HepG2 (cell line): ENCODE results near the gene ITM2B. TPM values are rescaled to one million over a fixed set of nuclear protein-coding genes. Genes with fewer than 3 reads are reported as not detected.

Source experiments
- ATAC-seq: fragments of 200-7000 bp; cut with Tn5 transposase; 3 replicates; pipeline ENCODE4 v1.9.1; 2020; ENCODE audit warnings: mild to moderate bottlenecking, moderate library complexity
- BruUV-seq: library from RNA; stranded (reverse); fragments of 400-500 nt; replicated peaks from 2 replicates; lab custom pipeline; 2021; lab: Mats Ljungman, UMichigan
- CTCF ChIA-PET: fragments of 300-600 bp; formaldehyde crosslinking; extraction: SDS; loops from one replicate; lab custom pipeline; 2021; ENCODE audit warnings: low total read pairs, inconsistent platforms, low intra/inter-chr PET ratio; lab: Yijun Ruan, JAX
- POLR2A ChIA-PET: fragments of 350-600 bp; sonication (Branson Sonifier 250); formaldehyde crosslinking; loops from one replicate; lab custom pipeline; 2020; ENCODE audit warnings: antibody characterized with exemption, inconsistent platforms; lab: Yijun Ruan, JAX
- DNase-seq: peaks from one replicate; pipeline ENCODE4 v3.0.0-alpha.2; 2015; ENCODE audit warnings: low spot score
- FAIRE-seq: peaks from 3 replicates; lab custom pipeline; 2011; peaks lifted over from hg19 to GRCh38; lab: Jason Lieb, UNC
- H2AFZ ChIP-seq: one replicate; pipeline ENCODE4 v1.6.1; 2011; ENCODE audit warnings: low read length, inconsistent platforms
- H3K27ac ChIP-seq: fragments of 300-600 bp; 3 replicates; pipeline ENCODE4 v1.8.0; 2011; ENCODE audit warnings: mixed run types, mild to moderate bottlenecking, mixed read lengths, low read length, inconsistent platforms; ENCODE audit not compliant: insufficient read depth; ENCODE audit errors: extremely low read length
- H3K27me3 ChIP-seq, 2 experiments: fragments of 200-600 bp in 1 of 2; 2 replicates in 1 of 2; 3 replicates in 1 of 2; pipeline versions ENCODE4 v1.6.0 to v1.8.0; 2011; ENCODE audit warnings: low read length in 2 of 2, mild to moderate bottlenecking in 2 of 2, moderate library complexity in 2 of 2, inconsistent platforms in 1 of 2; ENCODE audit not compliant: insufficient read depth in 2 of 2, control insufficient read depth in 1 of 2
- H3K36me3 ChIP-seq, 2 experiments: fragments of 200-600 bp in 1 of 2; replicated peaks in 1 of 2; 2 replicates in 1 of 2; 3 replicates in 1 of 2; pipeline versions ENCODE4 v1.5.1 to v1.8.0; 2011; ENCODE audit warnings: low read length in 2 of 2, inconsistent platforms in 1 of 2; ENCODE audit not compliant: insufficient read depth in 2 of 2, control insufficient read depth in 1 of 2
- H3K4me1 ChIP-seq: 2 replicates; pipeline ENCODE4 v1.5.1; 2012; ENCODE audit warnings: low read length, inconsistent platforms; ENCODE audit not compliant: insufficient read depth
- H3K4me2 ChIP-seq: 2 replicates; pipeline ENCODE4 v1.6.0; 2011; ENCODE audit warnings: low read depth, low read length, inconsistent platforms
- H3K4me3 ChIP-seq, 3 experiments: fragments of 200-600 bp in 1 of 3; sonication (generic), shearing (Covaris generic) in 1 of 3; replicated peaks in 1 of 3; 2 replicates each; pipeline ENCODE4 v1.5.1; 2011 to 2016; ENCODE audit warnings: low read length in 3 of 3, inconsistent platforms in 2 of 3, low read depth in 2 of 3, mild to moderate bottlenecking in 2 of 3, control low read depth in 1 of 3, mixed read lengths in 1 of 3; ENCODE audit not compliant: insufficient read depth in 1 of 3
- H3K79me2 ChIP-seq: one replicate; pipeline ENCODE4 v1.6.1; 2011; ENCODE audit warnings: low read length, inconsistent platforms; ENCODE audit not compliant: insufficient read depth
- H3K9ac ChIP-seq: 2 replicates; pipeline ENCODE4 v1.6.0; 2011; ENCODE audit warnings: mild to moderate bottlenecking, low read depth, low read length, inconsistent platforms; ENCODE audit not compliant: insufficient read depth
- H3K9me3 ChIP-seq: 2 replicates; pipeline ENCODE4 v1.5.1; 2012; ENCODE audit warnings: mild to moderate bottlenecking, low read length
- H4K20me1 ChIP-seq: 2 replicates; pipeline ENCODE4 v1.6.0; 2011; ENCODE audit warnings: inconsistent platforms, mild to moderate bottlenecking, low read length, moderate library complexity; ENCODE audit not compliant: insufficient read depth
- GABPA ChIP-seq, 2 experiments: IDR thresholded peaks; 2 replicates each; pipeline ENCODE4 v1.6.1; 2011 to 2016; ENCODE audit warnings: low read depth in 2 of 2, low read length in 1 of 2, missing biosample characterization in 1 of 2, missing genetic modification characterization in 1 of 2
- KIAA2018 ChIP-seq: sonication (generic); formaldehyde crosslinking; IDR thresholded peaks from 2 replicates; pipeline ENCODE4 v1.5.0; 2020; ENCODE audit warnings: mild to moderate bottlenecking, missing genetic modification reagents, borderline replicate concordance
- KLF11 ChIP-seq: IDR thresholded peaks from 2 replicates; pipeline ENCODE4 v1.6.1; 2016; ENCODE audit warnings: missing compliant biosample characterization
- MLX ChIP-seq: IDR thresholded peaks from 2 replicates; pipeline ENCODE4 v1.6.1; 2016
- TEAD2 ChIP-seq: sonication (generic); formaldehyde crosslinking; IDR thresholded peaks from 2 replicates; pipeline ENCODE4 v1.9.0; 2021; ENCODE audit warnings: missing genetic modification reagents
- ZBTB40 ChIP-seq, 2 experiments: fragments of 450-650 bp in 1 of 2; sonication (generic) in 1 of 2; formaldehyde crosslinking in 1 of 2; IDR thresholded peaks; 2 replicates each; pipeline versions ENCODE4 v1.6.1 to v1.8.0; 2016 to 2022; ENCODE audit warnings: antibody characterized with exemption in 1 of 2, mild to moderate bottlenecking in 1 of 2, missing genetic modification reagents in 1 of 2
- WGBS: methylation state at CpG from one replicate; pipeline ENCODE4 v1.1.6; 2017; ENCODE audit warnings: low lambda C conversion rate; 5-methylcytosine and 5-hydroxymethylcytosine counted together
- in situ Hi-C: cut with HindIII; loops from 2 replicates; pipeline ENCODE4 v1.10.0; 2017; ENCODE audit warnings: low pct_unique_long_range_greater_than_20kb; ENCODE audit not compliant: extremely low pct_ligation_motif_present
- intact Hi-C: fragments of 100-400 bp; cut with micrococcal nuclease; formaldehyde crosslinking; loops from one replicate; pipeline ENCODE4 v1.10.0; 2022; ENCODE audit not compliant: unreplicated experiment
- polyA plus RNA-seq, 8 experiments: library from polyadenylated mRNA; depleted of rRNA in 3 of 8; stranded (reverse) in 7 of 8; unstranded in 1 of 8; fragments of >200 nt; fragmentation: Illumina TruSeq in 4 of 8; extraction: Trizol in 4 of 8; gene quantifications; 2 replicates each; pipeline versions ENCODE4 v1.2.1 to v1.2.3, GENCODE V29; 2011 to 2016; ENCODE audit warnings: low read depth in 4 of 8, missing spikeins in 1 of 8, mixed read lengths in 1 of 8; ENCODE audit not compliant: insufficient read depth in 1 of 8
- total RNA-seq, 5 experiments: library from RNA; depleted of rRNA; stranded (reverse); fragments of >200 nt; fragmentation: Illumina TruSeq; extraction: Trizol; gene quantifications; 2 replicates each; pipeline ENCODE4 v1.2.3, GENCODE V29; 2016; ENCODE audit warnings: low read depth in 1 of 5

Gene ITM2B
- total and polyA plus RNA-seq, 2 of the 13 experiments (the other 11 are each of a cell fraction or from before 2014, with no cell fraction given), result 158 to 373 TPM

- H3K9me3 ChIP-seq, result no peaks in the 10 kb centered on the region
- H2AFZ ChIP-seq, result no peak overlapping the region
- H3K27ac ChIP-seq, result no peak overlapping the region
- no TSS peak for BruUV-seq
- 66% methylated on average over 3 of the region's 3 CpGs for WGBS
- ATAC-seq (no peak), DNase-seq (no peak), FAIRE-seq (no peak)
- intact Hi-C loops (no loop called here), in situ Hi-C loops (no loop called here)
- no peaks in the 10 kb centered on the region for H3K79me2 ChIP-seq
- no peaks in the 10 kb centered on the region for H3K27me3 ChIP-seq
- H3K4me2 ChIP-seq, result no peak overlapping the region
- no peak overlapping the region for H3K4me3 ChIP-seq
- H3K4me1 ChIP-seq, result peaks cover 20% of the 10 kb centered on the region
- H3K36me3 ChIP-seq, result no peaks in the 10 kb centered on the region
- ChIA-PET CTCF (no interaction called here), POLR2A (interaction anchor here (1.4 kb wide), 1 partner anchor 38 kb away, joined by 4 read pairs; the partner anchor contains the start of gene ITM2B)
- H4K20me1 ChIP-seq, result no peaks in the 10 kb centered on the region
- H3K9ac ChIP-seq, result no peak overlapping the region
- no peak for TF ChIP-seq KIAA2018 (CRISPR knock-in tag)
- no peak for TF ChIP-seq MLX (CRISPR knock-in tag)
- no peak for TF ChIP-seq KLF11 (CRISPR knock-in tag)
- no peak for TF ChIP-seq TEAD2 (CRISPR knock-in tag)
- no peak for TF ChIP-seq ZBTB40 (IDR thresholded peaks at IDR 0.05)
- TF ChIP-seq ZBTB40 (CRISPR knock-in tag; IDR thresholded peaks at IDR 0.05), result no peak
- no peak for TF ChIP-seq GABPA (IDR thresholded peaks at IDR 0.05; ENCODE audit: low read depth, low read length)
- TF ChIP-seq GABPA (CRISPR knock-in tag; IDR thresholded peaks at IDR 0.05; ENCODE audit: low read depth), result no peak
Observed at GRCh38 chr13:48194379-48194754, 38.6 kb upstream of the ITM2B start.
